NB4 (cell line): ENCODE data around the gene ZNF57.

ENCODE experiments used
- DNase-seq: peaks from one replicate; pipeline ENCODE4 v3.0.0; 2010; ENCODE audit warnings: low read depth
- H3K4me3 ChIP-seq: one replicate; pipeline ENCODE4 v1.5.1; 2011; ENCODE audit warnings: mild to moderate bottlenecking, low read depth, low read length, moderate library complexity
- MYC ChIP-seq: IDR thresholded peaks from 2 replicates; pipeline ENCODE4 v1.6.1; 2011; ENCODE audit warnings: low read depth, low read length
- POLR2A ChIP-seq: IDR thresholded peaks from 2 replicates; pipeline ENCODE4 v1.6.1; 2011; ENCODE audit warnings: mild to moderate bottlenecking; ENCODE audit not compliant: insufficient read length; ENCODE audit errors: extremely low read depth
- TF ChIP-seq, protein P1 (sequence below): IDR thresholded peaks from one replicate; pipeline ENCODE4 v1.5.1; 2012; ENCODE audit warnings: low read depth, low read length
- TF ChIP-seq, protein P2 (sequence below): IDR thresholded peaks from 2 replicates; pipeline ENCODE4 v1.6.1; 2011; ENCODE audit warnings: low read depth, low read length

ZNF57 gene

DNA sequence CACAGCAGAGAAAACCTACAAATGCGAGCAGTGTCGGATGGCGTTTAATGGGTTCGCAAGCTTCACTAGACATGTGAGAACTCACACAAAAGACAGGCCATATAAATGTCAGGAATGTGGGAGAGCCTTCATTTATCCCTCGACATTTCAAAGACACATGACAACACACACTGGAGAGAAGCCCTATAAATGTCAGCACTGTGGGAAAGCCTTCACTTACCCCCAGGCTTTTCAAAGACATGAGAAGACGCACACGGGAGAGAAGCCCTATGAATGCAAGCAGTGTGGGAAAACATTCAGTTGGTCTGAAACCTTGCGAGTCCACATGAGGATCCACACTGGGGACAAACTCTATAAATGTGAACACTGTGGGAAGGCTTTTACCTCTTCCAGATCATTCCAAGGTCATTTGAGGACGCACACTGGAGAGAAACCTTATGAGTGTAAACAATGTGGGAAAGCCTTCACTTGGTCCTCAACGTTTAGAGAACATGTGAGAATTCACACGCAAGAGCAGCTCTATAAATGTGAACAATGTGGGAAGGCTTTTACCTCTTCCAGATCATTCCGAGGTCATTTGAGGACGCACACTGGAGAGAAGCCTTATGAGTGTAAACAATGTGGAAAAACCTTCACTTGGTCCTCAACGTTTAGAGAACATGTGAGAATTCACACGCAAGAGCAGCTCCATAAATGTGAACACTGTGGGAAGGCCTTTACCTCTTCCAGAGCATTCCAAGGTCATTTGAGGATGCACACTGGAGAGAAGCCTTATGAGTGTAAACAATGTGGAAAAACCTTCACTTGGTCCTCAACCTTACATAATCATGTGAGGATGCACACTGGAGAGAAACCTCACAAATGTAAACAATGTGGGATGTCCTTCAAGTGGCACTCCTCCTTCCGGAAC lies 16.8 kb downstream of the ZNF57 start:
- H3K4me3 ChIP-seq = no peak overlapping the region
- DNase-seq = no peak
- TF ChIP-seq, protein P1, sequence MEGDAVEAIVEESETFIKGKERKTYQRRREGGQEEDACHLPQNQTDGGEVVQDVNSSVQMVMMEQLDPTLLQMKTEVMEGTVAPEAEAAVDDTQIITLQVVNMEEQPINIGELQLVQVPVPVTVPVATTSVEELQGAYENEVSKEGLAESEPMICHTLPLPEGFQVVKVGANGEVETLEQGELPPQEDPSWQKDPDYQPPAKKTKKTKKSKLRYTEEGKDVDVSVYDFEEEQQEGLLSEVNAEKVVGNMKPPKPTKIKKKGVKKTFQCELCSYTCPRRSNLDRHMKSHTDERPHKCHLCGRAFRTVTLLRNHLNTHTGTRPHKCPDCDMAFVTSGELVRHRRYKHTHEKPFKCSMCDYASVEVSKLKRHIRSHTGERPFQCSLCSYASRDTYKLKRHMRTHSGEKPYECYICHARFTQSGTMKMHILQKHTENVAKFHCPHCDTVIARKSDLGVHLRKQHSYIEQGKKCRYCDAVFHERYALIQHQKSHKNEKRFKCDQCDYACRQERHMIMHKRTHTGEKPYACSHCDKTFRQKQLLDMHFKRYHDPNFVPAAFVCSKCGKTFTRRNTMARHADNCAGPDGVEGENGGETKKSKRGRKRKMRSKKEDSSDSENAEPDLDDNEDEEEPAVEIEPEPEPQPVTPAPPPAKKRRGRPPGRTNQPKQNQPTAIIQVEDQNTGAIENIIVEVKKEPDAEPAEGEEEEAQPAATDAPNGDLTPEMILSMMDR = no peak
- TF ChIP-seq POLR2A (no peak), MYC (no peak)
- TF ChIP-seq, protein P2, sequence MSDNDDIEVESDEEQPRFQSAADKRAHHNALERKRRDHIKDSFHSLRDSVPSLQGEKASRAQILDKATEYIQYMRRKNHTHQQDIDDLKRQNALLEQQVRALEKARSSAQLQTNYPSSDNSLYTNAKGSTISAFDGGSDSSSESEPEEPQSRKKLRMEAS = no peak

DNA sequence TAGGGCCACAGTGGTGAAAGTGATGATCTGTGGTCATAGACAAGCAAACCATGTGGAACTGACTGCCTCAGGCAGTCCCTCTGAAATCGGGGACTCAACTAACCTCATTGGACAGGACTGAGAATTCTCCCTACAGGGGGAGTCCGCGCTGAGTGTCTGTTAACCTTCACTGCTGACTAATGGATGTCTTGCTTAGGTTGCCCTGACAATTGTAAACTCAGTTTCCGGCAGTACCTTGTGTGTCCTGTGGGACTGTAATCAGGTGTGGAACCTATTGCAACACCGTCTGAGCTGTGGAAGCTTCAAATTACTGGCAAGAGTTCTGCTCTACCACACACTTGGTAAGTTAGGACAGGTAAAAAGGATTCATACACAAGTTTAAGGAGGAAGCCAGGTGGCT lies 22.3 kb downstream of the ZNF57 start:
- no peak overlapping the region for H3K4me3 ChIP-seq
- DNase-seq = no peak
- TF ChIP-seq POLR2A (no peak), MYC (no peak)
- TF ChIP-seq, protein P1 = no peak
- TF ChIP-seq, protein P2 = no peak

DNA sequence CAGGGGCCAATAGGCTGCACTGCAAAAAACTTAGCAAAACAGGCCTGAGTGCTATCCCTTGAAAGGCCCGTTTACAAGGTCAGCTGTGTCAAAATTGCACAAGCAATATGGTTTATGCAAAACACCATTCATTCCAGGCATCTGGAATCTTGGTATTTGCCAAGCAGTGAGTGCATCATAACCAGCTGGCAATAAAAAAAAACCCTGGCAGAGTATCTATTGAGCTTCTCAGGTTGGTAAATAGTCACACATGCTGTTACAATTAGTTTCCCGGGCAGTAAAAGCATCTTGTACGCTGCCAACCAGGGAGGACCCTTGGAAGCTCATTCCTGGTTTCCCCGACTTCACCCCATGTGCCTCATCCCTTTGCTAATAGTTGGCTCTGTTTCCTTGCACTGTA lies 22.8 kb downstream of the ZNF57 start:
- H3K4me3 ChIP-seq = no peak overlapping the region
- DNase-seq = no peak
- TF ChIP-seq, protein P1 = no peak
- TF ChIP-seq MYC (no peak), POLR2A (no peak)
- TF ChIP-seq, protein P2 = no peak

DNA sequence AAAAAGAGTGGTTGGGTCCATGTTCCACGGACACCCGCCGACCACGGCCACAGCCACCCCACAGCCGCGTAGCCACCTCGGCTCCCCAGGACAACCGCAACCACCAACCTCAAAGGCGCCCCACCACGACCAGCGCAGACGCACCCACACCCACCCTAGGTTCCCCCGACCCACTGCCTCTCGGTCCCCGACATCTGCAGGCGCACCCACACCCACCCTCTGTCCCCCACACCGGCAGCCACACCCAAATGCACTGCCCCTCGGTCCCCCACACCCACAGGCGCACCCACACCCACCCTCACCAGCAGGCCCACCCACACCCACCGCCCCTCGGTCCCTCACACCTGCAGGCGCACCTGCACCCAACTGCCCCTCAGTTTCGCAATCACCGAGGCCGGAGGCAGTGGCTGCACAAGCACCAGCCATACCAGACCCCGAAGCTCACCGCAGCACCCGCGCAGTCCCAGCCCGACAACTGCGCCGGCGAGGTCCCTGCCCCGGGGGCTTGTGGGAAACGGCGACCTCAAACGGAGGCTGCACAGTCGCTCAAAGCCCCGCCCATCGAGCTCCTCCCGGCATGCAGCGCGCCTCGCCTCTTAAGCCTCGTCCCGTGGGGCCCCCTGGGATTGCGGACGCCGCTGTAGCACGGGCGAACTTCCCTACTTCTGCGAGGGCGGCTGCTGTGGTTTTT lies 25.8 kb downstream of the ZNF57 start:
- TF ChIP-seq MYC (no peak), POLR2A (no peak)
- TF ChIP-seq, protein P2 = no peak
- TF ChIP-seq, protein P1 = no peak
- no peak for DNase-seq

DNA sequence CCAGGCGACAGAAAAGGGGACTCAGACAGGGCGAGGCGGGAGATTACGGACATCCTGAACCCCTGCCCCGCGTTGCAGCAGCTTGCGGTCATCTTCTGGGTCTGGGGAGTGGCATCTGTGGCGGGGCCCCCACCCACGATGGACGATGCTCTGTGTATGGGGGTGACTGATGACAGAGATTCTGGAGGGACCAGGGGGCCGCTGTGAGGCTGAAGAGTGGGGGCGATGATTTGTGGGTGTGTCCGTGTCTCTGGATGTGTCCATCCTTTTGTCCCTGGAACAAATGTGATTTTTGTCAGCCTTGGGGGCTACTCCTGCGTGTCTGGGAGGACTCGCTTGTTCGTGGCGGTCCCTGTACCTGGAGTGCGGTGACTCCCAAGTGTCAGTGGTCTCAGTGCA lies 26.3 kb downstream of the ZNF57 start:
- H3K4me3 ChIP-seq = no peak overlapping the region
- TF ChIP-seq MYC (no peak), POLR2A (no peak)
- TF ChIP-seq, protein P1 = no peak
- TF ChIP-seq, protein P2 = no peak
- no peak for DNase-seq

More for the DNA sequence above, 25.8 kb downstream of the ZNF57 start:
- H3K4me3 ChIP-seq = no peak overlapping the region
